DMS79 treated with DMSO at 0.1 percent for 48 hours (cell line): ENCODE results near the gene S100P.
"Not testable (repeated sequence)": the region's sequence is repeated elsewhere in the genome, so short reads cannot be mapped to it uniquely, and the experiment has no call there.

Experiments
- DNase-seq: peaks from one replicate; lab custom pipeline; 2025; lab: John Stamatoyannopoulos, UW

S100P gene

GRCh38 chr4:6693231-6694176 lies at the start of gene S100P:
S100P (plus strand) TSS chr4:6693878; CDS start chr4:6693933, 55 bp downstream.
- DNase-seq = no peak

- no peak for DNase-seq
Observed at GRCh38 chr4:6644792-6645530, 48.7 kb upstream of the S100P start.

GRCh38 chr4:6647169-6647568 lies 46.5 kb upstream of the S100P start:
- no peak for DNase-seq

GRCh38 chr4:6647582-6648230 lies 46.0 kb upstream of the S100P start:
- no peak for DNase-seq

- DNase-seq = no peak
Observed at GRCh38 chr4:6649216-6649615, 44.5 kb upstream of the S100P start.

GRCh38 chr4:6654211-6654610 lies 39.5 kb upstream of the S100P start:
- DNase-seq = not testable (repeated sequence)

GRCh38 chr4:6655291-6655690 lies 38.4 kb upstream of the S100P start:
- DNase-seq = not testable (repeated sequence)

- DNase-seq = no peak
Observed at GRCh38 chr4:6655924-6656323, 37.8 kb upstream of the S100P start.

GRCh38 chr4:6657242-6658208 lies 36.2 kb upstream of the S100P start:
- no peak for DNase-seq

GRCh38 chr4:6658209-6658595 lies 35.5 kb upstream of the S100P start:
- DNase-seq = no peak

GRCh38 chr4:6658597-6659075 lies 35.0 kb upstream of the S100P start:
- no peak for DNase-seq

- no peak for DNase-seq
Observed at GRCh38 chr4:6659897-6660296, 33.8 kb upstream of the S100P start.

- DNase-seq = no peak
Observed at GRCh38 chr4:6660430-6660829, 33.2 kb upstream of the S100P start.

GRCh38 chr4:6662591-6662990 lies 31.1 kb upstream of the S100P start:
- no peak for DNase-seq

GRCh38 chr4:6663596-6664393 lies 29.9 kb upstream of the S100P start:
- no peak for DNase-seq

- no peak for DNase-seq
Observed at GRCh38 chr4:6665320-6665654, 28.4 kb upstream of the S100P start.

GRCh38 chr4:6668391-6668790 lies 25.3 kb upstream of the S100P start:
- DNase-seq = no peak

- DNase-seq = no peak
Observed at GRCh38 chr4:6671648-6672047, 22.0 kb upstream of the S100P start.

GRCh38 chr4:6672131-6672530 lies 21.5 kb upstream of the S100P start:
- no peak for DNase-seq

GRCh38 chr4:6672541-6673190 lies 21.0 kb upstream of the S100P start:
- not testable (repeated sequence) for DNase-seq
